Endothelial cell (in vitro differentiated cells): ENCODE measurements around the gene CACTIN. TPM values are rescaled to one million over a fixed set of nuclear protein-coding genes. Genes with fewer than 3 reads are reported as not detected.
"Not testable (repeated sequence)": the region's sequence is repeated elsewhere in the genome, so short reads cannot be mapped to it uniquely, and the experiment has no call there.

Source experiments
- DNase-seq: peaks from one replicate; pipeline ENCODE4 v3.0.0; 2021; ENCODE audit warnings: low spot score
- H3K27ac Mint-ChIP-seq: one replicate; pipeline ENCODE4 v1.8.0; 2021; ENCODE audit warnings: mixed read lengths, inconsistent platforms; ENCODE audit not compliant: unreplicated experiment
- H3K27me3 Mint-ChIP-seq: one replicate; pipeline ENCODE4 v1.8.0; 2021; ENCODE audit warnings: mild to moderate bottlenecking, moderate library complexity, mixed read lengths, inconsistent platforms; ENCODE audit not compliant: unreplicated experiment
- H3K36me3 Mint-ChIP-seq: one replicate; pipeline ENCODE4 v1.8.0; 2021; ENCODE audit warnings: mild to moderate bottlenecking, low read depth, mixed read lengths, inconsistent platforms; ENCODE audit not compliant: unreplicated experiment
- H3K4me1 Mint-ChIP-seq: one replicate; pipeline ENCODE4 v1.8.0; 2021; ENCODE audit warnings: mild to moderate bottlenecking, mixed read lengths, inconsistent platforms; ENCODE audit not compliant: unreplicated experiment
- H3K4me3 Mint-ChIP-seq: one replicate; pipeline ENCODE4 v1.8.0; 2021; ENCODE audit warnings: mild to moderate bottlenecking, mixed read lengths, inconsistent platforms; ENCODE audit not compliant: unreplicated experiment
- H3K9me3 Mint-ChIP-seq: one replicate; pipeline ENCODE4 v1.8.0; 2021; ENCODE audit warnings: mixed read lengths, inconsistent platforms; ENCODE audit not compliant: unreplicated experiment
- CTCF ChIP-seq: fragments of 200-600 bp; sonication (generic); IDR thresholded peaks from one replicate; pipeline ENCODE4 v1.5.0; 2021; ENCODE audit warnings: antibody characterized with exemption; ENCODE audit not compliant: unreplicated experiment
- total RNA-seq: library from RNA; stranded (reverse); fragmentation: NEBNext Ultra II Directional; extraction: Animal tissue kit (Norgen Biotek cat#: 25700); gene quantifications from one replicate; pipeline ENCODE4 v1.2.1, GENCODE V29; 2021; ENCODE audit not compliant: unreplicated experiment

CACTIN gene
- total RNA-seq, 1 donor from 2014 or later: 31.8 TPM

GRCh38 chr19:3589439-3589838, 37.2 kb downstream of the CACTIN start:
- no peaks in the 10 kb centered on the region for H3K9me3 Mint-ChIP-seq
- no peaks in the 10 kb centered on the region for H3K4me1 Mint-ChIP-seq
- TF ChIP-seq CTCF: no peak
- DNase-seq: no peak
- no peak overlapping the region for H3K4me3 Mint-ChIP-seq
- no peak overlapping the region for H3K27ac Mint-ChIP-seq
- peaks cover 4% of the 10 kb centered on the region for H3K27me3 Mint-ChIP-seq
- H3K36me3 Mint-ChIP-seq: peaks cover 9% of the 10 kb centered on the region

GRCh38 chr19:3586707-3587346, 39.8 kb downstream of the CACTIN start:
- peaks cover 1% of the 10 kb centered on the region for H3K27me3 Mint-ChIP-seq
- peaks cover 9% of the 10 kb centered on the region for H3K36me3 Mint-ChIP-seq
- DNase-seq: no peak
- H3K27ac Mint-ChIP-seq: no peak overlapping the region
- H3K4me3 Mint-ChIP-seq: no peak overlapping the region
- no peaks in the 10 kb centered on the region for H3K9me3 Mint-ChIP-seq
- H3K4me1 Mint-ChIP-seq: no peaks in the 10 kb centered on the region
- no peak for TF ChIP-seq CTCF

- H3K27ac Mint-ChIP-seq: no peak overlapping the region
- no peak overlapping the region for H3K4me3 Mint-ChIP-seq
- H3K9me3 Mint-ChIP-seq: no peaks in the 10 kb centered on the region
- peak; percentile 61 for DNase-seq
- H3K27me3 Mint-ChIP-seq: peaks cover 1% of the 10 kb centered on the region
- H3K36me3 Mint-ChIP-seq: peaks cover 3% of the 10 kb centered on the region
- TF ChIP-seq CTCF: peak; percentile 75
- H3K4me1 Mint-ChIP-seq: no peaks in the 10 kb centered on the region
Measured at GRCh38 chr19:3586127-3586626, 40.4 kb downstream of the CACTIN start.

- peaks cover 3% of the 10 kb centered on the region for H3K36me3 Mint-ChIP-seq
- H3K27me3 Mint-ChIP-seq: peaks cover 1% of the 10 kb centered on the region
- H3K9me3 Mint-ChIP-seq: no peaks in the 10 kb centered on the region
- no peak within 1 kb of the TSS for H3K4me3 Mint-ChIP-seq
- TF ChIP-seq CTCF: no peak
- peak; percentile 39 for DNase-seq
- H3K27ac Mint-ChIP-seq: no peak within 1 kb of the TSS
- no peaks in the 10 kb centered on the region for H3K4me1 Mint-ChIP-seq
Measured at GRCh38 chr19:3585301-3586126, 41.1 kb downstream of the CACTIN start, which contains the start of gene GIPC3. TSS of gene GIPC3 (plus strand) at chr19:3585478. CDS start at chr19:3585598, 120 bp downstream.

- DNase-seq, H3K4me1 Mint-ChIP-seq, H3K36me3 Mint-ChIP-seq, H3K27ac Mint-ChIP-seq, H3K4me3 Mint-ChIP-seq, H3K9me3 Mint-ChIP-seq, H3K27me3 Mint-ChIP-seq: not testable (repeated sequence)
Measured at GRCh38 chr19:3584036-3584802, 42.4 kb downstream of the CACTIN start.

- H3K9me3 Mint-ChIP-seq, H3K4me1 Mint-ChIP-seq, DNase-seq, H3K27ac Mint-ChIP-seq, H3K4me3 Mint-ChIP-seq, H3K36me3 Mint-ChIP-seq: not testable (repeated sequence)
- H3K27me3 Mint-ChIP-seq: peaks cover 14% of the 10 kb centered on the region
Measured at GRCh38 chr19:3581792-3582191, 44.8 kb downstream of the CACTIN start.
